SK-N-SH treated with all-trans-retinoic acid at 6 μM for 48 hours (cell line): ENCODE results near the gene RASEF.
A peak's percentile ranks its signal among the peaks of the same experiment; 100 is the strongest.

Experiments
- ATAC-seq: fragments of 200-7000 bp; cut with Tn5 transposase; 3 replicates; pipeline ENCODE4 v1.9.1; 2020; ENCODE audit warnings: mild to moderate bottlenecking, moderate library complexity
- ARNTL ChIP-seq: fragments of 450-650 bp; formaldehyde crosslinking; IDR thresholded peaks from 2 replicates; pipeline ENCODE4 v1.5.0; 2020; ENCODE audit warnings: low read depth, mild to moderate bottlenecking, moderate library complexity, borderline replicate concordance
- BACH2 ChIP-seq: fragments of 250-450 bp; sonication (Bioruptor Pico); IDR thresholded peaks from 2 replicates; pipeline ENCODE4 v1.9.0; 2021; ENCODE audit warnings: mild to moderate bottlenecking, borderline replicate concordance
- CSDC2 ChIP-seq: fragments of 250-450 bp; sonication (Bioruptor Pico); IDR thresholded peaks from 2 replicates; pipeline ENCODE4 v1.5.0; 2020; ENCODE audit warnings: mild to moderate bottlenecking, moderate library complexity
- ESRRG ChIP-seq: fragments of 250-450 bp; sonication (Bioruptor Pico); IDR thresholded peaks from 2 replicates; pipeline ENCODE4 v1.6.1; 2021; ENCODE audit warnings: mild to moderate bottlenecking
- GLIS3 ChIP-seq: fragments of 250-450 bp; sonication (Bioruptor Pico); IDR thresholded peaks from 2 replicates; pipeline ENCODE4 v1.5.0; 2020; ENCODE audit warnings: mild to moderate bottlenecking, moderate library complexity
- ISL1 ChIP-seq: fragments of 250-450 bp; sonication (Bioruptor Pico); IDR thresholded peaks from 2 replicates; pipeline ENCODE4 v2.1.2; 2022; ENCODE audit warnings: mild to moderate bottlenecking, moderate library complexity
- OSR1 ChIP-seq: fragments of 250-450 bp; sonication (Bioruptor Pico); IDR thresholded peaks from 2 replicates; pipeline ENCODE4 v1.8.0; 2022; ENCODE audit warnings: moderate library complexity, mild to moderate bottlenecking, inconsistent platforms
- PPARA ChIP-seq: fragments of 250-450 bp; sonication (Bioruptor Pico); IDR thresholded peaks from 2 replicates; pipeline ENCODE4 v1.5.0; 2020; ENCODE audit warnings: mild to moderate bottlenecking, borderline replicate concordance
- TCF4 ChIP-seq: fragments of 250-450 bp; sonication (Bioruptor Pico); IDR thresholded peaks from 2 replicates; pipeline ENCODE4 v1.8.0; 2021; ENCODE audit warnings: mild to moderate bottlenecking, moderate library complexity, borderline replicate concordance
- TOX ChIP-seq: fragments of 250-450 bp; sonication (Bioruptor Pico); IDR thresholded peaks from 2 replicates; pipeline ENCODE4 v1.8.0; 2021; ENCODE audit warnings: mild to moderate bottlenecking, moderate library complexity, borderline replicate concordance
- ZFP3 ChIP-seq: fragments of 250-450 bp; sonication (Bioruptor Pico); IDR thresholded peaks from 2 replicates; pipeline ENCODE4 v1.5.0; 2020; ENCODE audit warnings: mild to moderate bottlenecking, moderate library complexity
- ZFP30 ChIP-seq: fragments of 450-650 bp; formaldehyde crosslinking; IDR thresholded peaks from 2 replicates; pipeline ENCODE4 v1.5.0; 2022; ENCODE audit warnings: mild to moderate bottlenecking, moderate library complexity
- ZNF565 ChIP-seq: fragments of 450-650 bp; formaldehyde crosslinking; conservative IDR thresholded peaks from 2 replicates; pipeline ENCODE4 v1.5.0; 2020; ENCODE audit warnings: low read depth, mild to moderate bottlenecking, moderate library complexity
- ZNF70 ChIP-seq: fragments of 450-650 bp; formaldehyde crosslinking; IDR thresholded peaks from 2 replicates; pipeline ENCODE4 v1.5.0; 2020; ENCODE audit warnings: mild to moderate bottlenecking, moderate library complexity
- ZNF8 ChIP-seq: fragments of 450-650 bp; formaldehyde crosslinking; IDR thresholded peaks from 2 replicates; pipeline ENCODE4 v1.5.0; 2020; ENCODE audit warnings: mild to moderate bottlenecking, moderate library complexity
- TF ChIP-seq, protein P1 (sequence below): fragments of 250-450 bp; sonication (Bioruptor Pico); IDR thresholded peaks from 2 replicates; pipeline ENCODE4 v1.5.1; 2020; ENCODE audit warnings: low read depth, mild to moderate bottlenecking, moderate library complexity
- TF ChIP-seq, protein P2 (sequence below): fragments of 250-450 bp; sonication (Bioruptor Pico); IDR thresholded peaks from 2 replicates; pipeline ENCODE4 v1.8.0; 2021; ENCODE audit warnings: low read depth, mild to moderate bottlenecking, moderate library complexity, borderline replicate concordance
- TF ChIP-seq, protein P3 (sequence below): fragments of 250-450 bp; sonication (Bioruptor Pico); IDR thresholded peaks from 2 replicates; pipeline ENCODE4 v1.5.0; 2020; ENCODE audit warnings: mild to moderate bottlenecking, moderate library complexity

Gene RASEF

DNA sequence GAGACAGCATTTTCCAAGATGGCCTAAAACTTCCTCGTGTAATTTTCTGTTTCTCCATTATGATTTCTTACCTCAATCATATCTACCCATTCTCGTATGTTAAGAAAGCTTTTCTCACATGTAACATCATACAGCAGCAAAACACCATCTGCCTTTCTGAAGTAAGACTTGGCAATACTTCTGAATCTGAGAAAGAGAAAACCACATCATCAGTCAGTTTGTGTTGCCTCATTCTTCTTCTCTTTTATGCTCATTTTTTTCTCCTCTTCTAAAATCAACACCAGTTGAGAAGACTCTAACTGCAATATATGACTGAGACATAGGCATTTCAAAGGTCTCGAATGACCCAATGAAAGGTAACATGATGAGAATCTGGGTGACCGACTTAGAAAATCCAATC, 66.0 kb downstream of the RASEF start:
- ATAC-seq, result no peak
- TF ChIP-seq, protein P1, sequence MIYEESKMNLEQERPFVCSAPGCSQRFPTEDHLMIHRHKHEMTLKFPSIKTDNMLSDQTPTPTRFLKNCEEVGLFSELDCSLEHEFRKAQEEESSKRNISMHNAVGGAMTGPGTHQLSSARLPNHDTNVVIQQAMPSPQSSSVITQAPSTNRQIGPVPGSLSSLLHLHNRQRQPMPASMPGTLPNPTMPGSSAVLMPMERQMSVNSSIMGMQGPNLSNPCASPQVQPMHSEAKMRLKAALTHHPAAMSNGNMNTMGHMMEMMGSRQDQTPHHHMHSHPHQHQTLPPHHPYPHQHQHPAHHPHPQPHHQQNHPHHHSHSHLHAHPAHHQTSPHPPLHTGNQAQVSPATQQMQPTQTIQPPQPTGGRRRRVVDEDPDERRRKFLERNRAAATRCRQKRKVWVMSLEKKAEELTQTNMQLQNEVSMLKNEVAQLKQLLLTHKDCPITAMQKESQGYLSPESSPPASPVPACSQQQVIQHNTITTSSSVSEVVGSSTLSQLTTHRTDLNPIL (CRISPR knock-in tag), result no peak
- TF ChIP-seq ZFP30, result no peak

DNA sequence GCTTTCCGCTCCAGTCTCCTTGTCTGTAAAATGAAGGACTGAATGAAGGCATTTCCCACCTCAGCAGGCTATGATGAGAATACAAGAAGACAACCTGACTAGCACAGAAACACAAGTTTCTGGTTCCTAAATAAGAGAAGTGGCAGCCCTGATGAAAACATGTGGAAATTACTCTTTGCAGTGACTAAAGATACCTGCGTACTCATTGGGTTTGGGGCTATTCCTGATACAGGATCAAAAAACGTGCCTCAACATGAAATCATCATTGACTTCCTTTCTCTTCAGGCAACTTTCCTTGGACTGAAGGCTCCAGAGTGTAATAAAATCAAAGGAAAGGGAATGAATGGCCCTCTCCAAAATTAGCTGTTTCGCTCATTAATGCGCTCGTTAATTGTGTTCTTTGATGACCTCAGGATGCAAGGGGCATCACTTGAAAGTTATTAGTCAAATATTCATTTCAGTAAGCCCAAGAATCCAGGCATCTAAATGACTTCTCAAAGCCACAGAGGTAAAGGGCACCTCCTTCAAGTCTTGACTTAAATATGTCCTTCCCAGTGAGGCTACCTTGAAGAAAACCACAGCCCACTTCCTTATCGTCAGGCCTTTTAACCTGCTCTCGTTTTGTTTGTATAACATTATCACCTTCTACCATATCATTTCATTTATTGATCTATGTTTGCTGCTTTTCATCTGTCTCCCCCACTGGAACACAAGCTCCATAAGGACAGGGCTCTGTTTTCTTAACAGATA, 68.9 kb downstream of the RASEF start:
- ATAC-seq, result no peak
- TF ChIP-seq ESRRG (no peak), GLIS3 (CRISPR knock-in tag) (no peak), ZNF565 (CRISPR knock-in tag) (no peak), ZFP3 (CRISPR knock-in tag) (no peak), TCF4 (CRISPR knock-in tag) (no peak)
- TF ChIP-seq, protein P2, sequence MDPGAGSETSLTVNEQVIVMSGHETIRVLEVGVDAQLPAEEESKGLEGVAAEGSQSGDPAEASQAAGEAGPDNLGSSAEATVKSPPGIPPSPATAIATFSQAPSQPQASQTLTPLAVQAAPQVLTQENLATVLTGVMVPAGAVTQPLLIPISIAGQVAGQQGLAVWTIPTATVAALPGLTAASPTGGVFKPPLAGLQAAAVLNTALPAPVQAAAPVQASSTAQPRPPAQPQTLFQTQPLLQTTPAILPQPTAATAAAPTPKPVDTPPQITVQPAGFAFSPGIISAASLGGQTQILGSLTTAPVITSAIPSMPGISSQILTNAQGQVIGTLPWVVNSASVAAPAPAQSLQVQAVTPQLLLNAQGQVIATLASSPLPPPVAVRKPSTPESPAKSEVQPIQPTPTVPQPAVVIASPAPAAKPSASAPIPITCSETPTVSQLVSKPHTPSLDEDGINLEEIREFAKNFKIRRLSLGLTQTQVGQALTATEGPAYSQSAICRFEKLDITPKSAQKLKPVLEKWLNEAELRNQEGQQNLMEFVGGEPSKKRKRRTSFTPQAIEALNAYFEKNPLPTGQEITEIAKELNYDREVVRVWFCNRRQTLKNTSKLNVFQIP (CRISPR knock-in tag), result no peak
- TF ChIP-seq, protein P1 (CRISPR knock-in tag), result no peak

DNA sequence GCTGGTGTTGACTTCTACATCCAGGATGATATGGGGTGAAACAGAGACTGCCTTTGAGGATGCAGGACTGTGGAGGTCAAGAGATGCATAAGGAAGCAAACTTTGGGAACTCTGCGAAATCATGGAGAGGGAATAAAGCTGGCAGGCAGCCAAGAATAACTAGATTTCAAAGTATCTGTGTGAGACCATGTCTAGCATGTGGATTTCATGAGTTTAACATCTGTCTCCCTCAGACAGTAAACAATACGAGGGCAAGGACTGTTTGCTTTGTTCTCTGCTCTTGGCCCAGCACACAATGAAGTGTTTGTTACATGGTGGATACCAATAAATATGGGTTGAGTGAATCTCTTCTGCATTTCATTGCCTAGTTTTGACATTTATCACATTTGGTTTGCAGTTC, 71.3 kb downstream of the RASEF start:
- TF ChIP-seq TCF4 (CRISPR knock-in tag) (peak; percentile 60; the same call in 1 of the 2 replicates), ZFP30 (no peak)
- TF ChIP-seq, all 23 proteins: peak for 1
- ATAC-seq, result no peak

DNA sequence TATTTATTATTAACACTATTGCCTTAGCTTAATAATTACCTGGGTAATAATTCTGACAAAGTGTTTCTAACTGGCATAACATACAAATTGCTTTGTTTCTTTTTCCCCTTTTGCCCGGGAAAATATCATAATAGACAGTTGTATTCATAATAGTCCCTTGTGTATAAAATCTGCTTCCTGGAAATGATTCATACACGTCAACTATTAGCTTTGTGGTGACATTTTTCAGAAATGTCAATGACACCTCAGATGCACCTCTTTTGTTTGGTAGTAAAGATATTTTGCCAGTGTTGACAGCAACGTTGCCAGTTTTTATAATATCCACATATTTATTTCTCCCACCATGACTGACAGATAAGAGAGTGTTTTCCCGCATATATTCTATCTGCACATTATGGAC, 73.0 kb downstream of the RASEF start:
- TF ChIP-seq ARNTL (CRISPR knock-in tag), result no peak
- no peak for TF ChIP-seq ISL1 (CRISPR knock-in tag)
- TF ChIP-seq, protein P2 (CRISPR knock-in tag), result no peak
- no peak for TF ChIP-seq ESRRG
- no peak for ATAC-seq

DNA sequence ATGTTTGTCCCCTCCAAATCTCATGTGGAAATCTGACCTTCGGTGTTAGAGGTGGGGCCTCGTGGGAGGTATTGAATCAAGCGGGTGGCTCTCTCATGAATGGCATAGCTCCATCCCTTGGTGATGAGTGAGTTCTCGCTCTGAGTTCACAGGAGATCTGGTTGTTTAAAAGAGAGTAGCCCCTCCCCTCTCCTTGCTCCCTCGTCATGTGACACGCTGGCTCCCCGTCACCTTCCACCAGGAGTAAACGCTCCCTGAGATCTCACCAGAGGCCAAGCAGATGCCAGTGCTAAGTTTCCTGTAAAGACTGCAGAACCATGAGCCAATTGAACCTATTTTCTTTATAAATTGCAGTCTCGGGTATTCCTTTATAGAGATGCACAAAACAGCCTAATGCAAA, 74.5 kb downstream of the RASEF start:
- no peak for ATAC-seq
- TF ChIP-seq BACH2, result no peak
- peak; percentile 31; the same call in 1 of the 2 replicates for TF ChIP-seq ZNF70 (CRISPR knock-in tag)

DNA sequence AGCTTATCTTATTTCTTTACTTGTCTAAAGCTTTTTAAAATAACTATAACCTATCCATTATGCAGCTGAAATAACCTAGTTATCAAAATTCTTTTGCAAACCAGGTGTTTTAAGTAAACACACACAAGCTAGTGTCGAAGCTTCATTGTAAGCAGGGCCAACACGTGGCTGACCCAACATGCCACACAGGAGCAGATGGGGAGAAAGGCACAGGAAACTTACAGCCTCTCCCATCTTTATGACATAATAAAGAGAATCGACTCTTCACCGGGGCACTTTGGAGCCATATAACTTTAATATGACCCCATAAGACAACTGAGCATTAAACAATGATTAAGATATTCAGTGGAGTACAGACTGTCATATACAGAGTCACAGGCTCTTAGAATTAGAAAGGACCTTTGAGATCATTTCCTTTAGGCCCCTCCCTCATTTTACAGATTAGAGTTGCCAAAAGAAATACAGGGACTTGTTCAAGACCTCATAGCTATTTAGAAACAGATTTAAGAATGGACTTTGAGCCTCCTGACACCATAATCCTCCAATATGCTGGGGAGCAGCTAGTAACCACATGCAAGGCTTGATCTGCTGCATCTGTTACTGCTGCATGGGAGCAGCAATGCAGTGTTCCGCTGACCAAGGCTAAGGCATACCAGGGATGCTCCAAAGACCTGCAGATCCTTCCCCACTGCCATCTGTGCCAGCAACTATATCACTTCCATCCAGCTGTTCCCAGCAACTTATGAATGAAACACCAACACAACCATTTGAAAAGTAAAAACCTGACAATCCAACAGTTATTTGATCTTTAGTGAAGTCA, 75.4 kb downstream of the RASEF start:
- no peak for ATAC-seq
- TF ChIP-seq TOX (CRISPR knock-in tag), result no peak
- TF ChIP-seq ESRRG, result no peak
- no peak for TF ChIP-seq CSDC2 (CRISPR knock-in tag)
- TF ChIP-seq PPARA (CRISPR knock-in tag), result no peak
- no peak for TF ChIP-seq ZNF8 (CRISPR knock-in tag)
- no peak for TF ChIP-seq ZNF70 (CRISPR knock-in tag)
- TF ChIP-seq GLIS3 (CRISPR knock-in tag), result no peak
- TF ChIP-seq ZFP3 (CRISPR knock-in tag), result no peak
- no peak for TF ChIP-seq OSR1 (CRISPR knock-in tag)
- TF ChIP-seq TCF4 (CRISPR knock-in tag), result no peak
- TF ChIP-seq, protein P3, sequence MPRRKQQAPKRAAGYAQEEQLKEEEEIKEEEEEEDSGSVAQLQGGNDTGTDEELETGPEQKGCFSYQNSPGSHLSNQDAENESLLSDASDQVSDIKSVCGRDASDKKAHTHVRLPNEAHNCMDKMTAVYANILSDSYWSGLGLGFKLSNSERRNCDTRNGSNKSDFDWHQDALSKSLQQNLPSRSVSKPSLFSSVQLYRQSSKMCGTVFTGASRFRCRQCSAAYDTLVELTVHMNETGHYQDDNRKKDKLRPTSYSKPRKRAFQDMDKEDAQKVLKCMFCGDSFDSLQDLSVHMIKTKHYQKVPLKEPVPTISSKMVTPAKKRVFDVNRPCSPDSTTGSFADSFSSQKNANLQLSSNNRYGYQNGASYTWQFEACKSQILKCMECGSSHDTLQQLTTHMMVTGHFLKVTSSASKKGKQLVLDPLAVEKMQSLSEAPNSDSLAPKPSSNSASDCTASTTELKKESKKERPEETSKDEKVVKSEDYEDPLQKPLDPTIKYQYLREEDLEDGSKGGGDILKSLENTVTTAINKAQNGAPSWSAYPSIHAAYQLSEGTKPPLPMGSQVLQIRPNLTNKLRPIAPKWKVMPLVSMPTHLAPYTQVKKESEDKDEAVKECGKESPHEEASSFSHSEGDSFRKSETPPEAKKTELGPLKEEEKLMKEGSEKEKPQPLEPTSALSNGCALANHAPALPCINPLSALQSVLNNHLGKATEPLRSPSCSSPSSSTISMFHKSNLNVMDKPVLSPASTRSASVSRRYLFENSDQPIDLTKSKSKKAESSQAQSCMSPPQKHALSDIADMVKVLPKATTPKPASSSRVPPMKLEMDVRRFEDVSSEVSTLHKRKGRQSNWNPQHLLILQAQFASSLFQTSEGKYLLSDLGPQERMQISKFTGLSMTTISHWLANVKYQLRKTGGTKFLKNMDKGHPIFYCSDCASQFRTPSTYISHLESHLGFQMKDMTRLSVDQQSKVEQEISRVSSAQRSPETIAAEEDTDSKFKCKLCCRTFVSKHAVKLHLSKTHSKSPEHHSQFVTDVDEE (CRISPR knock-in tag), result no peak
- no peak for TF ChIP-seq ZFP30
- TF ChIP-seq ARNTL (CRISPR knock-in tag), result no peak
- no peak for TF ChIP-seq ZNF565 (CRISPR knock-in tag)
- TF ChIP-seq, protein P1 (CRISPR knock-in tag), result no peak
- TF ChIP-seq ISL1 (CRISPR knock-in tag), result no peak
